ENCODE results near the gene LILRB4. TPM values are rescaled to one million over a fixed set of nuclear protein-coding genes. Genes with fewer than 3 reads are reported as not detected.

LILRB4 gene
- total and polyA plus RNA-seq, 2 donors (not counting 3 experiments of a cell fraction or from before 2014, with no cell fraction given) = not detected

GRCh38 chr19:54620464-54620863 lies 42.3 kb upstream of the LILRB4 start:
- CTCF ChIA-PET = no interaction called here
- no peak for FAIRE-seq

More at GRCh38 chr19:54620464-54620863, 42.3 kb upstream of the LILRB4 start:
- TF ChIP-seq JUN (IDR thresholded peaks at IDR 0.05; ENCODE audit: borderline replicate concordance, insufficient read depth, insufficient read length, low read depth) (no peak), MAX (IDR thresholded peaks at IDR 0.05; ENCODE audit: insufficient read depth, insufficient read length) (no peak), FOS (IDR thresholded peaks at IDR 0.05; ENCODE audit: borderline replicate concordance, insufficient read depth, low read length) (no peak), EZH2 (IDR thresholded peaks at IDR 0.05; ENCODE audit: borderline replicate concordance, low read depth, low read length, severe bottlenecking) (no peak), MYC (IDR thresholded peaks at IDR 0.05; ENCODE audit: low read depth, low read length) (no peak), POLR2A (IDR thresholded peaks at IDR 0.05; ENCODE audit: low read depth, low read length) (no peak), POLR2AphosphoS5 (IDR thresholded peaks at IDR 0.05; ENCODE audit: insufficient read depth, low read depth, low read length) (no peak), CTCF (IDR thresholded peaks at IDR 0.05; ENCODE audit: extremely low read depth in 1 of 2, insufficient read depth in 1 of 2, low read depth in 1 of 2, low read length in 2 of 2) (no peak), GATA2 (IDR thresholded peaks at IDR 0.05; ENCODE audit: insufficient read depth, insufficient read length, low read depth, low read length) (no peak)
- H3K9me1 ChIP-seq (replicated peaks; ENCODE audit: control insufficient read depth, extremely low read depth, insufficient read depth, low read length) = no peaks in the 10 kb centered on the region
- H3K9me3 ChIP-seq (replicated peaks; ENCODE audit: control insufficient read depth, insufficient read depth, low read length) = no peaks in the 10 kb centered on the region
- BruUV-seq (replicated peaks) = no TSS peak
- H3K27ac ChIP-seq (ENCODE audit: insufficient read depth, low read depth, low read length) = no peak overlapping the region
- H3K4me2 ChIP-seq (ENCODE audit: insufficient read depth, low read length) = no peak overlapping the region
- H3K36me3 ChIP-seq (ENCODE audit: control insufficient read depth in 2 of 2, extremely low read depth in 1 of 2, insufficient read depth in 2 of 2, low read length in 2 of 2) = no peaks in the 10 kb centered on the region
- no peaks in the 10 kb centered on the region for H3K79me2 ChIP-seq (ENCODE audit: control insufficient read depth, insufficient read depth, low read length)
- dilution Hi-C loops (cut with MboI; ENCODE audit: extremely low pct_ligation_motif_present, low sequenced_read_pairs) (no loop called here), intact Hi-C loops (cut with micrococcal nuclease) (no loop called here)
- H3K27me3 ChIP-seq (ENCODE audit: control insufficient read depth in 2 of 2, insufficient read depth in 2 of 2, low read length in 2 of 2) = no peaks in the 10 kb centered on the region
- DNase-seq (ENCODE audit: low read depth, low spot score) = no peak
- no peak overlapping the region for H2AFZ ChIP-seq (ENCODE audit: low read depth, low read length)
- no peak overlapping the region for H3K9ac ChIP-seq (replicated peaks; ENCODE audit: extremely low read depth, insufficient read depth, low read length)
- H3K4me3 ChIP-seq (replicated peaks in 1 of 3; ENCODE audit: insufficient read depth in 1 of 3, low read depth in 1 of 3, low read length in 3 of 3) = no peak overlapping the region
- H4K20me1 ChIP-seq (replicated peaks; ENCODE audit: control insufficient read depth, extremely low read depth, insufficient read depth, low read length) = no peaks in the 10 kb centered on the region
- POLR2A ChIA-PET = no interaction called here
- no peaks in the 10 kb centered on the region for H3K4me1 ChIP-seq (ENCODE audit: control insufficient read depth, extremely low read depth, insufficient read depth, low read length)
